Stimulated activated effector memory CD8-positive, alpha-beta T cell treated with anti-CD3 and anti-CD28 coated beads, Interleukin-12 subunit alpha, Interleukin-12 subunit beta, amount 100 ng/mL, for 72 hours (primary cell): ENCODE results near the gene EML6.

ENCODE experiments used
- ATAC-seq: fragments of 150-1000 bp; cut with Tn5 transposase; 2 replicates; pipeline ENCODE4 v1.10.0; 2021
- DNase-seq, 2 donors: peaks; one replicate each; pipeline ENCODE4 v3.0.0; 2021 to 2022; ENCODE audit warnings: low spot score in 2 of 2
- H3K27ac Mint-ChIP-seq: one replicate; pipeline ENCODE4 v1.8.0; 2022; ENCODE audit warnings: mild to moderate bottlenecking, mixed read lengths
- H3K36me3 Mint-ChIP-seq: one replicate; pipeline ENCODE4 v1.8.0; 2022; ENCODE audit warnings: mild to moderate bottlenecking, mixed read lengths
- H3K4me1 Mint-ChIP-seq: one replicate; pipeline ENCODE4 v1.8.0; 2022; ENCODE audit warnings: mixed read lengths
- H3K4me3 Mint-ChIP-seq: one replicate; pipeline ENCODE4 v1.8.0; 2022; ENCODE audit warnings: mild to moderate bottlenecking, mixed read lengths
- H3K9me3 Mint-ChIP-seq: one replicate; pipeline ENCODE4 v1.8.0; 2022; ENCODE audit warnings: mixed read lengths

Gene EML6

GRCh38 chr2:54791831-54792230, 68.4 kb downstream of the EML6 start:
- no peaks in the 10 kb centered on the region for H3K4me1 Mint-ChIP-seq
- H3K36me3 Mint-ChIP-seq: no peaks in the 10 kb centered on the region
- H3K4me3 Mint-ChIP-seq: no peak overlapping the region
- H3K9me3 Mint-ChIP-seq: no peaks in the 10 kb centered on the region
- H3K27ac Mint-ChIP-seq: no peak overlapping the region
- ATAC-seq: no peak
- DNase-seq: no peak

- no peaks in the 10 kb centered on the region for H3K9me3 Mint-ChIP-seq
- H3K36me3 Mint-ChIP-seq: no peaks in the 10 kb centered on the region
- H3K27ac Mint-ChIP-seq: no peak overlapping the region
- no peak overlapping the region for H3K4me3 Mint-ChIP-seq
- H3K4me1 Mint-ChIP-seq: no peaks in the 10 kb centered on the region
- no peak for DNase-seq
- ATAC-seq: no peak
Measured at GRCh38 chr2:54797307-54797706, 73.8 kb downstream of the EML6 start.

GRCh38 chr2:54801352-54801751, 77.9 kb downstream of the EML6 start:
- H3K9me3 Mint-ChIP-seq: peaks cover 2% of the 10 kb centered on the region
- H3K4me1 Mint-ChIP-seq: no peaks in the 10 kb centered on the region
- ATAC-seq: no peak
- no peak for DNase-seq
- no peaks in the 10 kb centered on the region for H3K36me3 Mint-ChIP-seq
- H3K27ac Mint-ChIP-seq: no peak overlapping the region
- no peak overlapping the region for H3K4me3 Mint-ChIP-seq

DNA sequence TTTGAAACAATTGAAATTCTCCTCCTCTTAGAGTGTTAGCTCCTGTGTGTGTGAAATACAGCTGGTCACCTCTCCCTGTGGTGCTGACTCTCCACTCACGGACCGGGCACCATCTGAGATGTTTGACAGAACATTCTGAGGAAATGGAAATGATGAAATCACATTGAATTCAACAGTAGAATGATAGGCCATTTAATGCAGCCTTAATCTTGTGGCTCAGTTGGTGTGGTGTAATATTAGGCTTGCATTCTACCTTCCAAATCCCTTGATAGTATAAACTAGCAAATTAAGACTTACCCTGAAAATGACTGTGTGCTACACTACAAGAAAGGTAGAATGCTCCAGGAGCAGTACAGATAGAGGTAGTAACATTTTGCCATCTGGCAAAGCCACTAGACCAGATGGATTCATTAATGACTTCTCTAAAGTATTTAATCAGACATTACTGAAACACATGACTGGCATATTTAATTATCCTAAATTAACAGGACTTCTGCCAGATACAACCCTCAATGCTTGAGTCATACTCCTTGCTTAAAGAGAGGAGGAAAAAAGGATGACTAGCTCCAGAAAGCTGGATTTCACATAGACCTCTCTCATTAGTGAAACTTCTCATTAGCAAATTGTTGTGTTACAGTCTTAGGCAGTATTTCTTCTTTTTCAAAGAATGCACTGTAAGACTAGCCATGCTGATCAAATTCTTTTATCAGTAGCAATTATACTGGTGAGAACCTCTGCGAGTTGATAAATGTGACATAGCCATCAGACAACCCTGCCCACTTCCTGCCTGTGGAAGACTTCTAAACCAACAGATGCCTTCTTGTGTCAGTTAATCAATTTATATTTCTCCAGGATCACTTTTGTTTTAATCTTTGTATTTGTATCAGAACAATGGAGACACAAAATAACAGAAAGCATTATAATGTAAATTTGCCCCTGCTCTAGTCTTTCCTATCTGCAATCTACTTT, 80.6 kb downstream of the EML6 start:
- no peaks in the 10 kb centered on the region for H3K4me1 Mint-ChIP-seq
- DNase-seq (no peak), ATAC-seq (no peak)
- H3K9me3 Mint-ChIP-seq: peaks cover 2% of the 10 kb centered on the region
- no peak overlapping the region for H3K4me3 Mint-ChIP-seq
- no peak overlapping the region for H3K27ac Mint-ChIP-seq
- no peaks in the 10 kb centered on the region for H3K36me3 Mint-ChIP-seq

DNA sequence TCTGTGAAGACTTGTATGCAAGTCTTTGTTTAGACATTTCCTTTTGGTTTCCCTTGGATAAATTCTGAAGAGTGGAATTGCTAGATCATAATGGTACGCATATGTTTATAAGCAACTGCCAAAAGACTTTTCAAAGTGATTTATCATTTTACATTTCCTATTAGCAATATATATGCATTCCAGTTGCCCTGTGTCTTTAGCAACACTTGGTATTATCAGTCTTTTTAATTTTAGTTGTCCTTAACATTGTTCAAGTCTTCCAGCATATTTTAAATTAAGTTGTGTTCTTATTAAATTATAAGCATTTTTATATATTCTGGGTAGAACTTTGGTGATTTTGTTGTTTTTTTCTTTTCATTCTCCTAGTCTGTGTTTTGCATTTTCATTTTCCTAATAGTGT, 81.8 kb downstream of the EML6 start:
- DNase-seq (no peak), ATAC-seq (no peak)
- peaks cover 2% of the 10 kb centered on the region for H3K9me3 Mint-ChIP-seq
- H3K27ac Mint-ChIP-seq: no peak overlapping the region
- no peak overlapping the region for H3K4me3 Mint-ChIP-seq
- H3K4me1 Mint-ChIP-seq: no peaks in the 10 kb centered on the region
- H3K36me3 Mint-ChIP-seq: no peaks in the 10 kb centered on the region

GRCh38 chr2:54806975-54807374, 83.5 kb downstream of the EML6 start:
- Mint-ChIP-seq H3K4me3 (no peak overlapping the region), H3K4me1 (no peaks in the 10 kb centered on the region), H3K36me3 (no peaks in the 10 kb centered on the region), H3K9me3 (peaks cover 2% of the 10 kb centered on the region), H3K27ac (no peak overlapping the region)
- ATAC-seq: no peak
- no peak for DNase-seq

DNA sequence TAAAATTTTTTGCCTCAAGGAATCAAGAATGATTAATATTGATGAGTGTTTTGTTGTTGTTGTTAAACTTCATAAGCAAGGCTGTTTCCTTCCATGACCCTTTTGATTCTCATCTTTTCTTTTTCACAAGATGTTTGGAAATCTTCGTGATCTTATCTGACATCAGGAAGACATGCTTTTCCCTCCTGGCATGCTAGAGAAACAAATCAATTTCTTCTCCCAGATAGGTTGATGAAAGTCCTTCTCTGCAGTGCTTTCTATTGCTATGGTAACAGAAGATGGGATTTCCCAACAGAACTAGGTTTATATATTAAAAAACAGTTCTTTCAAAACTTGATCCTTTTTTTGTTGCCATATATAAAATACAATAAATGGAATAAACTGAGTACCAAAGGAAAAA, 85.2 kb downstream of the EML6 start:
- Mint-ChIP-seq H3K27ac (no peak overlapping the region), H3K4me3 (no peak overlapping the region), H3K36me3 (no peaks in the 10 kb centered on the region), H3K9me3 (peaks cover 2% of the 10 kb centered on the region), H3K4me1 (no peaks in the 10 kb centered on the region)
- ATAC-seq (no peak), DNase-seq (no peak)

GRCh38 chr2:54809819-54810218, 86.4 kb downstream of the EML6 start:
- Mint-ChIP-seq H3K4me3 (no peak overlapping the region), H3K36me3 (no peaks in the 10 kb centered on the region), H3K27ac (no peak overlapping the region), H3K9me3 (peaks cover 2% of the 10 kb centered on the region), H3K4me1 (no peaks in the 10 kb centered on the region)
- DNase-seq (no peak), ATAC-seq (peak; percentile 31)

- Mint-ChIP-seq H3K36me3 (no peaks in the 10 kb centered on the region), H3K9me3 (peaks cover 2% of the 10 kb centered on the region), H3K4me1 (no peaks in the 10 kb centered on the region), H3K4me3 (no peak overlapping the region), H3K27ac (no peak overlapping the region)
- no peak for DNase-seq
- ATAC-seq: no peak
Measured at GRCh38 chr2:54810246-54810645, 86.8 kb downstream of the EML6 start.

DNA sequence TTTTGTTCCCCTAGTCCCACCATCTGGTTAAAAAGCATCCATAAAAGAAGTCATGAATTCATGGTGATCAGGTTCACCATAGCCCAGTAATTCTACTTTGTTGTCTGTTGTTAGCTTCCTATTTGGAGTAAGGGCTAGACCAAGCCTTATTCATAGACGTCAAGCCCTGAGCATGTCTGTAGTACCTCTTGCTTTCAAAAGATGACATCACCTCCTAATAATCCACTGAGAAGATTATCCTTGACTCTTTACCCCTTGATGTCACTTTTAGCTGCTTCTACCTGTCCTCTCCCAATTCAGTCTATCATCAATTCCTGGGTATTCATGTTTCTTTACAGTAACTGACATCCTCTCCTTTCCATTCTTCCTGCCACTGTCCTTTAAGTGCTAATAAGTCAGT, 90.1 kb downstream of the EML6 start:
- no peak for ATAC-seq
- H3K9me3 Mint-ChIP-seq: no peaks in the 10 kb centered on the region
- H3K36me3 Mint-ChIP-seq: no peaks in the 10 kb centered on the region
- no peak overlapping the region for H3K4me3 Mint-ChIP-seq
- no peak for DNase-seq
- H3K27ac Mint-ChIP-seq: no peak overlapping the region
- H3K4me1 Mint-ChIP-seq: no peaks in the 10 kb centered on the region

GRCh38 chr2:54814389-54815147, 91.1 kb downstream of the EML6 start:
- H3K4me3 Mint-ChIP-seq: no peak overlapping the region
- ATAC-seq (no peak), DNase-seq (no peak)
- no peaks in the 10 kb centered on the region for H3K36me3 Mint-ChIP-seq
- H3K27ac Mint-ChIP-seq: no peak overlapping the region
- no peaks in the 10 kb centered on the region for H3K4me1 Mint-ChIP-seq
- H3K9me3 Mint-ChIP-seq: no peaks in the 10 kb centered on the region

DNA sequence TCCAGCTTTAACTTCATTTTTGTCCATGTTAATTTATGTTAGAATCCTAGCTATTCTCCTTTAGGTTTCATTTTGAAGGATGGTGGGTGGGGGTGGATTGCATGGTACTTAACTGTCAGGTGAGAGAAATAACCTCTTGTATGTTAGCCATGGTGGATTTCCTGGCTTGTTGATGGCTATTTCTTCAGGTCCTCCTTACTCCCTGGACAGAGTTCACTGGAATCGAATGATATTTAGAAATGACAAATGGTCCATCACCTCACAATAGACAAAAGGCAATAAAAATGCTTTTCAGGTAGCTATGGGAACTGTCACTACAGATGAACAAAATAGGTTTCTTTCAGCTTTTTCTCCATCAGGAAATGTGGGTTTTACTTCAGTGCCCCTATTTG, 91.7 kb downstream of the EML6 start:
- no peaks in the 10 kb centered on the region for H3K9me3 Mint-ChIP-seq
- no peak for ATAC-seq
- no peak for DNase-seq
- H3K4me1 Mint-ChIP-seq: no peaks in the 10 kb centered on the region
- H3K27ac Mint-ChIP-seq: no peak overlapping the region
- H3K36me3 Mint-ChIP-seq: no peaks in the 10 kb centered on the region
- no peak overlapping the region for H3K4me3 Mint-ChIP-seq

DNA sequence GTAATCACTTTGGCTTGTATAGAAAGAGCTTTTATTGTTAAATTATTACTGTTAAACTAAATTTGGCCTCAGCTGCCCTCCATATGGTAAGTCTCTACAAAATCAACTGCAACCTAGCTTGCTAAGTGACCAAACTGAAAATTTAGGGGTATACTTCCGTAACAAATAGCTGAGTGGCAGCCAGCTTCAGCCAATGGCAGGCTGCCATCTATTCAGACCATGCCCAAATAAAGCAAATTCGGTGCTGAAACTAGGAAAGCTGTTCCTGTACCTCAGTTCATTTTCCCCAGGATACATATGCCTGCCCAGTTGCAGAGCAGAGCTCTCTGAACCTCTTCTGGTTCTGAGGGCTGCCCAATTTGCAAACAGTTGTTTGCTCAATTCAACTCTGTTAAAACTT, 94.8 kb downstream of the EML6 start:
- Mint-ChIP-seq H3K9me3 (no peaks in the 10 kb centered on the region), H3K36me3 (no peaks in the 10 kb centered on the region), H3K27ac (no peak overlapping the region), H3K4me3 (no peak overlapping the region), H3K4me1 (no peaks in the 10 kb centered on the region)
- DNase-seq (no peak), ATAC-seq (no peak)

DNA sequence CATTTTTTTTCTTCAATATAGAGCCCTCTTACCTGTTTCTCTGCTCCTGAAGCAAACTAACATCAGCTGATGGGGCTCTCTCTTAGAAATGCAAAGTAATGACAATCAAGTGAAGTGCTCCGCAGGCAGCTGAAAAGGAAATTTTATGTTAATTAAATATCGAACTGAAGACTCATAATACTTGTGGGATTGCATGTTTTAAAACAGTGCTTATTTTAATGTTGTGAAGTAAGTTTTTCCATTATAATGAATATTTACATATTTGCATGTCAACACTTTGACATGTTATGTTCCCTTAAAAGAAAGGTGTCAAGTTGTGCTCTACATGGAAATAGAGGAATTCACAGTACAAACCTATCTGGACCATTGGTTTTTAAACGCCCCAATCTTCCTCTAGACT, 97.1 kb downstream of the EML6 start:
- DNase-seq (no peak), ATAC-seq (no peak)
- H3K27ac Mint-ChIP-seq: no peak overlapping the region
- no peaks in the 10 kb centered on the region for H3K9me3 Mint-ChIP-seq
- no peaks in the 10 kb centered on the region for H3K4me1 Mint-ChIP-seq
- no peak overlapping the region for H3K4me3 Mint-ChIP-seq
- no peaks in the 10 kb centered on the region for H3K36me3 Mint-ChIP-seq

GRCh38 chr2:54824567-54824966, 101.1 kb downstream of the EML6 start:
- ATAC-seq: no peak

GRCh38 chr2:54830546-54830945, 107.1 kb downstream of the EML6 start:
- no peak overlapping the region for H3K4me3 Mint-ChIP-seq
- H3K9me3 Mint-ChIP-seq: no peaks in the 10 kb centered on the region
- no peak overlapping the region for H3K27ac Mint-ChIP-seq

More at GRCh38 chr2:54824567-54824966, 101.1 kb downstream of the EML6 start:
- Mint-ChIP-seq H3K4me3 (no peak overlapping the region), H3K36me3 (no peaks in the 10 kb centered on the region), H3K9me3 (no peaks in the 10 kb centered on the region), H3K4me1 (no peaks in the 10 kb centered on the region), H3K27ac (no peak overlapping the region)
- no peak for DNase-seq

More at GRCh38 chr2:54830546-54830945, 107.1 kb downstream of the EML6 start:
- no peak for DNase-seq
- Mint-ChIP-seq H3K36me3 (no peaks in the 10 kb centered on the region), H3K4me1 (no peaks in the 10 kb centered on the region)
- ATAC-seq: no peak
